ENCODE data around the gene SIGLEC12.
"Not testable (repeated sequence)": the region's sequence is repeated elsewhere in the genome, so short reads cannot be mapped to it uniquely, and the experiment has no call there.

SIGLEC12 gene

GRCh38 chr19:51505904-51506303 is 4.3 kb upstream of the SIGLEC12 start:
- Histone ChIP-seq H2AFZ (ENCODE audit: low read depth, low read length) (no peak overlapping the region), H3K9me3 (ENCODE audit: insufficient read depth, low read length, severe bottlenecking) (no peaks in the 10 kb centered on the region), H3K79me2 (ENCODE audit: insufficient read depth, low read length) (no peaks in the 10 kb centered on the region), H3K27ac (ENCODE audit: low read length) (no peak overlapping the region), H3K4me3 (ENCODE audit: low read depth in 1 of 2, low read length in 2 of 2) (no peak overlapping the region), H3K4me2 (ENCODE audit: insufficient read depth, low read length) (no peak overlapping the region), H4K20me1 (ENCODE audit: insufficient read depth, low read length) (no peaks in the 10 kb centered on the region), H3K9ac (ENCODE audit: low read depth, low read length) (no peak overlapping the region), H3K36me3 (ENCODE audit: insufficient read depth, low read length) (no peaks in the 10 kb centered on the region), H3K27me3 (ENCODE audit: insufficient read depth, low read length, poor library complexity) (no peaks in the 10 kb centered on the region), H3K4me1 (ENCODE audit: insufficient read depth, low read length) (no peaks in the 10 kb centered on the region)
- no peak for ATAC-seq (ENCODE audit: insufficient read depth, low read depth)
- DNase-seq: no peak
- TF ChIP-seq CTCF (IDR thresholded peaks at IDR 0.05; ENCODE audit: borderline replicate concordance, extremely low read depth, low read length, poor library complexity, severe bottlenecking) (no peak), EZH2 (IDR thresholded peaks at IDR 0.05; ENCODE audit: borderline replicate concordance, low read depth, low read length, severe bottlenecking) (no peak)

DNA sequence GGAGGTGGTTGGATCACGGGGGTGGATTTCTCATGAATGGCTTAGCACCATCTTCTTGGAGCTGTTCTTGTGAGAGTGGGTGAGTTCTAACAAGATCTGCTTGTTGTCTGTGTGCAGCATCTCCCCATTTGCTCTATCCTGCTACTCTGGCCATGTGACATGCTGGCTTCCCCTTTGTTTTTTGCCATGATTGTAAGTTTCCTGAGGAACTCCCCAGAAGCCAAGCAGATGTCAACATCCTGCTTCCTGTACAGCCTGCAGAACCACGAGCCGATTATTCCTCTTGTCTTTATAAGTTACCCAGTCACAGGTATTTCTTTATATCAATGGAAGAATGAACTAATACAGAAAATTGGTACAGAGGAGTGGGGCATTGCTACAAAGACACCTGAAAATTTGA is 2.3 kb upstream of the SIGLEC12 start:
- no peak overlapping the region for H2AFZ ChIP-seq (ENCODE audit: low read depth, low read length)
- H3K9ac ChIP-seq (ENCODE audit: low read depth, low read length): no peak overlapping the region
- H3K4me2 ChIP-seq (ENCODE audit: insufficient read depth, low read length): no peak overlapping the region
- H3K4me3 ChIP-seq (ENCODE audit: low read depth in 1 of 2, low read length in 2 of 2): no peak overlapping the region
- no peaks in the 10 kb centered on the region for H3K36me3 ChIP-seq (ENCODE audit: insufficient read depth, low read length)
- H3K9me3 ChIP-seq (ENCODE audit: insufficient read depth, low read length, severe bottlenecking): no peaks in the 10 kb centered on the region
- no peaks in the 10 kb centered on the region for H4K20me1 ChIP-seq (ENCODE audit: insufficient read depth, low read length)
- no peaks in the 10 kb centered on the region for H3K27me3 ChIP-seq (ENCODE audit: insufficient read depth, low read length, poor library complexity)
- no peaks in the 10 kb centered on the region for H3K4me1 ChIP-seq (ENCODE audit: insufficient read depth, low read length)
- ATAC-seq (ENCODE audit: insufficient read depth, low read depth): no peak
- no peak for TF ChIP-seq EZH2 (IDR thresholded peaks at IDR 0.05; ENCODE audit: borderline replicate concordance, low read depth, low read length, severe bottlenecking)
- TF ChIP-seq CTCF (IDR thresholded peaks at IDR 0.05; ENCODE audit: borderline replicate concordance, extremely low read depth, low read length, poor library complexity, severe bottlenecking): no peak
- DNase-seq: no peak
- H3K27ac ChIP-seq (ENCODE audit: low read length): no peak overlapping the region
- no peaks in the 10 kb centered on the region for H3K79me2 ChIP-seq (ENCODE audit: insufficient read depth, low read length)

GRCh38 chr19:51503286-51503817 is 1.8 kb upstream of the SIGLEC12 start:
- DNase-seq (no peak), ATAC-seq (ENCODE audit: insufficient read depth, low read depth) (no peak)
- TF ChIP-seq EZH2 (IDR thresholded peaks at IDR 0.05; ENCODE audit: borderline replicate concordance, low read depth, low read length, severe bottlenecking) (no peak), CTCF (IDR thresholded peaks at IDR 0.05; ENCODE audit: borderline replicate concordance, extremely low read depth, low read length, poor library complexity, severe bottlenecking) (no peak)
- H2AFZ ChIP-seq (ENCODE audit: low read depth, low read length): no peak overlapping the region
- H3K4me1 ChIP-seq (ENCODE audit: insufficient read depth, low read length): no peaks in the 10 kb centered on the region
- no peak overlapping the region for H3K9ac ChIP-seq (ENCODE audit: low read depth, low read length)
- no peaks in the 10 kb centered on the region for H3K9me3 ChIP-seq (ENCODE audit: insufficient read depth, low read length, severe bottlenecking)
- H3K4me2 ChIP-seq (ENCODE audit: insufficient read depth, low read length): no peak overlapping the region
- no peaks in the 10 kb centered on the region for H3K27me3 ChIP-seq (ENCODE audit: insufficient read depth, low read length, poor library complexity)
- no peaks in the 10 kb centered on the region for H4K20me1 ChIP-seq (ENCODE audit: insufficient read depth, low read length)
- H3K36me3 ChIP-seq (ENCODE audit: insufficient read depth, low read length): no peaks in the 10 kb centered on the region
- no peak overlapping the region for H3K27ac ChIP-seq (ENCODE audit: low read length)
- no peak overlapping the region for H3K4me3 ChIP-seq (ENCODE audit: low read depth in 1 of 2, low read length in 2 of 2)
- H3K79me2 ChIP-seq (ENCODE audit: insufficient read depth, low read length): no peaks in the 10 kb centered on the region

GRCh38 chr19:51500931-51501330 is 669 bp downstream of the SIGLEC12 start:
- H3K9me3 ChIP-seq (ENCODE audit: insufficient read depth, low read length, severe bottlenecking); H3K79me2 ChIP-seq (ENCODE audit: insufficient read depth, low read length); H3K36me3 ChIP-seq (ENCODE audit: insufficient read depth, low read length); H4K20me1 ChIP-seq (ENCODE audit: insufficient read depth, low read length); H2AFZ ChIP-seq (ENCODE audit: low read depth, low read length); H3K9ac ChIP-seq (ENCODE audit: low read depth, low read length); ATAC-seq (ENCODE audit: insufficient read depth, low read depth); H3K4me1 ChIP-seq (ENCODE audit: insufficient read depth, low read length); H3K27ac ChIP-seq (ENCODE audit: low read length); DNase-seq; H3K27me3 ChIP-seq (ENCODE audit: insufficient read depth, low read length, poor library complexity); H3K4me3 ChIP-seq (ENCODE audit: low read depth in 1 of 2, low read length in 2 of 2); H3K4me2 ChIP-seq (ENCODE audit: insufficient read depth, low read length): not testable (repeated sequence)
